Caco-2 (cell line): ENCODE measurements around the gene USP51. TPM values are rescaled to one million over a fixed set of nuclear protein-coding genes. Genes with fewer than 3 reads are reported as not detected.
"Not testable (repeated sequence)": the region's sequence is repeated elsewhere in the genome, so short reads cannot be mapped to it uniquely, and the experiment has no call there.

Source experiments
- BruUV-seq: library from RNA; stranded (reverse); fragments of 400-500 nt; replicated peaks from 2 replicates; lab custom pipeline; 2021; lab: Mats Ljungman, UMichigan
- CTCF ChIA-PET: fragments of 300-600 bp; sonication (Branson Sonifier 250); formaldehyde crosslinking; loops from one replicate; lab custom pipeline; 2022; ENCODE audit warnings: antibody characterized with exemption; lab: Charles Lee
- POLR2A ChIA-PET: fragments of 300-600 bp; sonication (Branson Sonifier 250); formaldehyde crosslinking; loops from one replicate; lab custom pipeline; 2022; ENCODE audit warnings: antibody characterized with exemption; lab: Charles Lee
- DNase-seq, 2 experiments: peaks; one replicate each; pipeline versions ENCODE4 v3.0.0 to v3.0.0-alpha.2; 2020 to 2022
- H3K27me3 ChIP-seq: replicated peaks from 2 replicates; pipeline ENCODE4 v1.6.0; 2011; ENCODE audit warnings: low read length; ENCODE audit not compliant: control insufficient read depth, insufficient read depth
- H3K36me3 ChIP-seq: 2 replicates; pipeline ENCODE4 v1.5.1; 2011; ENCODE audit warnings: low read length; ENCODE audit not compliant: control insufficient read depth, insufficient read depth
- H3K4me1 ChIP-seq: fragments of 250-450 bp; sonication (Bioruptor Pico); 2 replicates; pipeline ENCODE4 v1.5.1; 2020; ENCODE audit warnings: mild to moderate bottlenecking
- H3K4me3 ChIP-seq: 2 replicates; pipeline ENCODE4 v1.5.1; 2011; ENCODE audit warnings: low read depth, mild to moderate bottlenecking, control low read depth, low read length
- H3K9me3 ChIP-seq: fragments of 250-450 bp; sonication (Bioruptor Pico); 2 replicates; pipeline ENCODE4 v1.5.1; 2020; ENCODE audit warnings: mild to moderate bottlenecking, moderate library complexity
- H3K27ac Mint-ChIP-seq: one replicate; pipeline ENCODE4 v1.8.0; 2022; ENCODE audit warnings: mixed read lengths; ENCODE audit not compliant: unreplicated experiment
- H3K27me3 Mint-ChIP-seq: one replicate; pipeline ENCODE4 v1.8.0; 2022; ENCODE audit warnings: mixed read lengths; ENCODE audit not compliant: insufficient read depth, unreplicated experiment
- H3K36me3 Mint-ChIP-seq: one replicate; pipeline ENCODE4 v1.8.0; 2022; ENCODE audit warnings: mild to moderate bottlenecking, mixed read lengths; ENCODE audit not compliant: insufficient read depth, unreplicated experiment
- H3K4me1 Mint-ChIP-seq: one replicate; pipeline ENCODE4 v1.8.0; 2022; ENCODE audit warnings: low read depth, mixed read lengths; ENCODE audit not compliant: unreplicated experiment
- H3K4me3 Mint-ChIP-seq: one replicate; pipeline ENCODE4 v1.8.0; 2022; ENCODE audit warnings: mild to moderate bottlenecking, moderate library complexity, mixed read lengths; ENCODE audit not compliant: unreplicated experiment
- H3K9me3 Mint-ChIP-seq: one replicate; pipeline ENCODE4 v1.8.0; 2022; ENCODE audit warnings: mixed read lengths; ENCODE audit not compliant: unreplicated experiment
- CTCF ChIP-seq, 2 experiments: fragments of 200-600 bp in 1 of 2; IDR thresholded peaks; 1 replicate in 1 of 2; 2 replicates in 1 of 2; pipeline versions ENCODE4 v1.5.1 to v1.8.0; 2011 to 2022; ENCODE audit warnings: antibody characterized with exemption in 1 of 2, control low read depth in 1 of 2, inconsistent platforms in 1 of 2, low read depth in 1 of 2, low read length in 1 of 2, mild to moderate bottlenecking in 1 of 2, moderate library complexity in 1 of 2; ENCODE audit not compliant: insufficient read depth in 1 of 2, severe bottlenecking in 1 of 2, unreplicated experiment in 1 of 2
- intact Hi-C: fragments of 100-400 bp; cut with micrococcal nuclease; formaldehyde crosslinking; loops from one replicate; pipeline ENCODE4 v1.10.0; 2022; ENCODE audit not compliant: unreplicated experiment
- total RNA-seq: library from RNA; stranded (reverse); gene quantifications from 2 replicates; pipeline ENCODE4 v1.2.3, GENCODE V29; 2022

USP51 gene
- total RNA-seq, 1 experiment from 2014 or later, result 1.8 TPM

- no TSS peak for BruUV-seq
- no peaks in the 10 kb centered on the region for H3K36me3 ChIP-seq
- H3K4me1 ChIP-seq, result no peaks in the 10 kb centered on the region
- intact Hi-C loops, result no loop called here
- POLR2A ChIA-PET, result no interaction called here
- no peak overlapping the region for H3K4me3 Mint-ChIP-seq
- no peaks in the 10 kb centered on the region for H3K27me3 ChIP-seq
- no peak overlapping the region for H3K27ac Mint-ChIP-seq
- peaks cover 5% of the 10 kb centered on the region for H3K27me3 Mint-ChIP-seq
- H3K4me3 ChIP-seq, result no peak overlapping the region
- H3K9me3 Mint-ChIP-seq, result no peaks in the 10 kb centered on the region
- H3K36me3 Mint-ChIP-seq, result peaks cover 7% of the 10 kb centered on the region
- no peaks in the 10 kb centered on the region for H3K4me1 Mint-ChIP-seq
- no peak for TF ChIP-seq CTCF (IDR thresholded peaks at IDR 0.05; ENCODE audit: insufficient read depth in 1 of 2, low read depth in 1 of 2, low read length in 1 of 2, severe bottlenecking in 1 of 2, unreplicated experiment in 1 of 2)
- CTCF ChIA-PET, result no interaction called here
- H3K9me3 ChIP-seq, result no peaks in the 10 kb centered on the region
- no peak for DNase-seq
Measured at GRCh38 chrX:55486736-55487135, 2.9 kb downstream of the USP51 start.

- ChIA-PET CTCF (no interaction called here), POLR2A (no interaction called here)
- Mint-ChIP-seq H3K4me3 (no peak overlapping the region), H3K27me3 (peaks cover 5% of the 10 kb centered on the region), H3K4me1 (no peaks in the 10 kb centered on the region), H3K27ac (no peak overlapping the region), H3K36me3 (peaks cover 7% of the 10 kb centered on the region), H3K9me3 (no peaks in the 10 kb centered on the region)
- Histone ChIP-seq H3K4me1 (no peaks in the 10 kb centered on the region), H3K27me3 (no peaks in the 10 kb centered on the region), H3K9me3 (no peaks in the 10 kb centered on the region), H3K36me3 (no peaks in the 10 kb centered on the region), H3K4me3 (no peak overlapping the region)
- no peak for TF ChIP-seq CTCF (IDR thresholded peaks at IDR 0.05; ENCODE audit: insufficient read depth in 1 of 2, low read depth in 1 of 2, low read length in 1 of 2, severe bottlenecking in 1 of 2, unreplicated experiment in 1 of 2)
- no TSS peak for BruUV-seq
- intact Hi-C loops, result no loop called here
- no peak for DNase-seq
Measured at GRCh38 chrX:55484948-55485347, 4.7 kb downstream of the USP51 start.

DNA sequence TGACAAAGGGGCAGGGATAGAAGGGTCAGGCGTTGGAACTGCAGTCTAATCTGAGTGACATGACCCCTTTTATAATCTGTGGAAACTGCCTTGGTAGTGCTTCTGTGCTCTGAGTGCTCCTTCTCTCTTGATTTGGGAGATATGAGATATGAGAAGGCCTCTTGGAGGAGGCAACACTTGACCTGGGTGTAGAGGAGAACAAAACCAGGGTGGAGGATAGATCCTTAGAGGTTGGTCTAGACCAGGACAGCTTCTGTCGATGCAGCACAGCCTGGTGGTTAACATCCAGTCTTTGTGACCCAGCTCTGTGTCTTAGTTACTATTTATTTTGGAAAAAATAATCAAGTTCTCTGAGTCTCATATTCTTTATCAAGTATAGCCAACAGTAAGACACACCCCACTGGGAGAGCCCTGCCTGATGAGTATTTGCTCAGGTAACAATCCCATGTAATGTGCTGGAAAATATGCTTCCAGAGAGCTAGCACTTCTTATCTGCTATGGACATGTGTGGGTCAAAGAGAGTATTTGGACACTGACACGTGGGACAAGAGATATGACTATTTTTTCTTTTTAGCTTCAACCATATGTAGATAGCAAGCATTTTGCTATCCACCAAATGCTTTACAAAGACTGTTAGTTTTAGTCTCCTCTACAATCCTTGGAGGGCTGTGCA, 9.1 kb downstream of the USP51 start:
- ChIA-PET CTCF (no interaction called here), POLR2A (no interaction called here)
- Mint-ChIP-seq H3K4me3 (no peak overlapping the region), H3K36me3 (no peaks in the 10 kb centered on the region), H3K9me3 (no peaks in the 10 kb centered on the region), H3K4me1 (no peaks in the 10 kb centered on the region), H3K27ac (no peak overlapping the region), H3K27me3 (peaks cover 3% of the 10 kb centered on the region)
- intact Hi-C loops, result no loop called here
- Histone ChIP-seq H3K4me1 (no peaks in the 10 kb centered on the region), H3K4me3 (no peak overlapping the region), H3K27me3 (no peaks in the 10 kb centered on the region), H3K9me3 (no peaks in the 10 kb centered on the region), H3K36me3 (no peaks in the 10 kb centered on the region)
- no peak for DNase-seq
- TF ChIP-seq CTCF (IDR thresholded peaks at IDR 0.05; ENCODE audit: insufficient read depth in 1 of 2, low read depth in 1 of 2, low read length in 1 of 2, severe bottlenecking in 1 of 2, unreplicated experiment in 1 of 2), result no peak
- BruUV-seq, result no TSS peak

DNA sequence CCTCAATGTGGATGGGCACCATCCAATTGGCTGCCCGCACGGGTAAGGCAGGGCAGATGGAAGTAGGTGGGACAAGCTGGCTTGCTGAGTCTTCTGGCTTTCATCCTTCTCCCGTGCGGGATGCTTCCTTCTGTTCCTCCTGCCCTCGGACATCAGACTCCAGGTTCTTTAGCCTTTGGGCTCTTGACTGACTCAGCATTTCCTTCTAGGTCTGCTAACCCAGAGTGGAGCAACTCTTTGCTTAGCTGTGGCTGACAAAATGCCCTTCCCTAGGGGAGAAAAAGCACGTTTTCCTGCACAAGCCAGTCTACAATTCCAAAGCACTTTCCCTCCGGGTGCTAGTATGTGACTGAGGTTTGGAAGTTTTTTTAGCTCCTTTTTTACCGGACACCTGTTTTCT, 9.7 kb downstream of the USP51 start:
- H3K27ac Mint-ChIP-seq, H3K36me3 Mint-ChIP-seq: not testable (repeated sequence)

DNA sequence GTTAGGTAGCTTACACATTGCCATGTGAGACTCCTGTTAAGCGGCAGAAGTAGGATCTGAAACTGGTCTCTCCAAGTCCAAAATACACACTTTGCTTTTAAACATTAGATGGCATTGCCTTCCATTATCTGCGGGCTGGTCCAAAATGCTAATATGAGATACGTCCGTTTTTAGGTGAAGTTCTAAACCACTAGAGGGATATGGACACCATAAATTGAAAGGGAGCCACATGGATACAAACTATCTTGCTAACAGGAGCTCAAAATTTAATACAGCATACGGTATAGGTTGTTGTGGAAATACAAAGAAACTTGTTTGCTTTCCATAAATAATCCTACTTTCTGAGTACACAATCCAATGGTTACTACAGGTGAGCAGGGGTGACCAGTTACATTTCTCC, 23.9 kb downstream of the USP51 start:
- H3K27me3 Mint-ChIP-seq, H3K4me1 Mint-ChIP-seq, DNase-seq, CTCF ChIA-PET, POLR2A ChIA-PET, H3K27me3 ChIP-seq, H3K36me3 Mint-ChIP-seq, H3K36me3 ChIP-seq, H3K4me3 ChIP-seq, BruUV-seq, H3K27ac Mint-ChIP-seq, intact Hi-C loops, H3K9me3 ChIP-seq, H3K9me3 Mint-ChIP-seq, H3K4me1 ChIP-seq, H3K4me3 Mint-ChIP-seq: not testable (repeated sequence)

More for the DNA sequence above, 9.7 kb downstream of the USP51 start:
- H3K4me1 ChIP-seq, H3K36me3 ChIP-seq, POLR2A ChIA-PET, H3K4me3 Mint-ChIP-seq, H3K27me3 ChIP-seq, DNase-seq, H3K4me3 ChIP-seq, H3K9me3 ChIP-seq, H3K4me1 Mint-ChIP-seq, H3K9me3 Mint-ChIP-seq, CTCF ChIA-PET, intact Hi-C loops, H3K27me3 Mint-ChIP-seq, BruUV-seq: not testable (repeated sequence)
